ENCODE data around the gene BHLHA15. TPM values are rescaled to one million over a fixed set of nuclear protein-coding genes. Genes with fewer than 3 reads are reported as not detected.

Gene BHLHA15
- total and polyA plus RNA-seq, 2 of the 13 experiments (the other 11 are each of a cell fraction or from before 2014, with no cell fraction given): 1.9 to 6.1 TPM

DNA sequence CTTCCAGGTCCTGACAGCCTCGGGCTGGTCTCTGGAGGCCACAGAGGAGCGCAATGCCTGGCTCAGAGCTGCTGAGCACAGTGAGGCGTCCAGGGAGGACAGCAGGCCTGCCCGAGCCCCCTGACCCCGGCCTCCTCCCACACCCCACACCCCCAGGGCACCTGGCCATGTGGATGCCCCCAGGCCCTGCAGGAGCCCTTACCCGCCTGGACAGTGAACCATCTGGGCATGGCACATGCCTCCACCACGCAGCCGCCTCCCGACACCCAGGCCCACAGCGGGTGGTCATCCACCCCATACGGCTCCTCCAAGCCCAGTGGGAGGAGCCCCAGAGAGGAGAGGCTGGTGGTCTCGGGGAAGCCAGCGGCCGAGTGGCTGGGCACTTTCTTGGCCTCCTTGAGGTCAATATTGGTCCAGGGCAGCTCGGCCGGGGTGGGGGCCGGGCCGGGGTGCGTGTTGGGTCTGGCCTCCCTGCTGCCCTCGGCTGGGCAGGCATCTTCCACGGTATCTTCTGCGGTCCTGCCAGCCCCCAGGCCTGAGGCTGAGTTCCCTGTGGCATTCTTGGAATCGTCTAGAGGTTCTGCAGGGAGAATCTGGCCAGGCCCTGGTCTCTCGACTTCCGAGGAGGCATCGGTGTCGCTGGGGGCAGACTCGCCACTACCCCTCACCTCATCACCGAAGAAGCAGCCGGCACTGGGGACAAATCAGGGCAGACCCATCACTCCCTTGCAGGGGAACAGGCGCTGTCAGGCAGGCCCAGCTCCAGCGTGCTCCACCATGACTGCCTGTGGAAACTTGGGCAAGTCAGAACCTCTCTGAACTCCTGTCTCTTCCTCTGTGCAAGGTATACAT, 22.2 kb downstream of the BHLHA15 start:
- ChIA-PET POLR2A (no interaction called here), CTCF (ENCODE audit: low intra/inter-chr PET ratio, low total read pairs) (no interaction called here)
- BruUV-seq (replicated peaks): no TSS peak
- Histone ChIP-seq H3K36me3 (replicated peaks in 1 of 2; ENCODE audit: control insufficient read depth in 1 of 2, insufficient read depth in 2 of 2, low read length in 2 of 2) (no peaks in the 10 kb centered on the region; a peak in 2 of 5 replicates), H2AFZ (ENCODE audit: low read length) (no peak overlapping the region), H3K27ac (ENCODE audit: extremely low read length, insufficient read depth, low read length) (no peak overlapping the region), H4K20me1 (ENCODE audit: insufficient read depth, low read length) (no peaks in the 10 kb centered on the region), H3K9me3 (ENCODE audit: low read length) (no peaks in the 10 kb centered on the region), H3K4me3 (replicated peaks in 1 of 3; ENCODE audit: insufficient read depth in 1 of 3, low read depth in 2 of 3, low read length in 3 of 3) (no peak overlapping the region), H3K27me3 (ENCODE audit: control insufficient read depth in 1 of 2, insufficient read depth in 2 of 2, low read length in 2 of 2) (no peaks in the 10 kb centered on the region), H3K9ac (ENCODE audit: insufficient read depth, low read depth, low read length) (no peak overlapping the region), H3K79me2 (ENCODE audit: insufficient read depth, low read length) (no peaks in the 10 kb centered on the region), H3K4me2 (ENCODE audit: low read depth, low read length) (no peak overlapping the region), H3K4me1 (ENCODE audit: insufficient read depth, low read length) (peaks cover 17% of the 10 kb centered on the region)
- ATAC-seq: no peak
- FAIRE-seq: no peak
- intact Hi-C loops (cut with micrococcal nuclease; ENCODE audit: unreplicated experiment) (no loop called here), in situ Hi-C loops (cut with HindIII; ENCODE audit: extremely low pct_ligation_motif_present, low pct_unique_long_range_greater_than_20kb) (no loop called here)
- TF ChIP-seq ZNF335 (CRISPR knock-in tag; IDR thresholded peaks at IDR 0.05) (no peak), ZNF781 (CRISPR knock-in tag; IDR thresholded peaks at IDR 0.05; ENCODE audit: borderline replicate concordance, not compliant biosample characterization) (no peak), RBM22 (optimal IDR thresholded peaks at IDR 0.05; ENCODE audit: low read length) (no peak), ZNF615 (CRISPR knock-in tag; IDR thresholded peaks at IDR 0.05; ENCODE audit: borderline replicate concordance) (no peak), PBX2 (CRISPR knock-in tag; IDR thresholded peaks at IDR 0.05) (no peak)
- no peak for DNase-seq (ENCODE audit: low spot score)
- WGBS (ENCODE audit: low lambda C conversion rate): 93% methylated on average over 16 of the region's 32 CpGs

All from HepG2 (cell line).